ENCODE data around the gene MYOF.

MYOF gene

GRCh38 chr10:93496322-93497041, 14.3 kb upstream of the MYOF start, which contains the start of gene CEP55:
TSS of gene CEP55 (plus strand) at chr10:93496612. CDS start at chr10:93500052, 3,440 bp downstream.
- TF ChIP-seq CTCF (IDR thresholded peaks at IDR 0.05; ENCODE audit: low read depth, low read length) = no peak
- peak within 1 kb of the TSS; percentile 73 to 75 for H3K4me3 ChIP-seq (replicated peaks in 1 of 2; ENCODE audit: low read depth in 2 of 2, low read length in 2 of 2)
- peak; percentile 94 for DNase-seq (ENCODE audit: low read depth in 2 of 2)

GRCh38 chr10:93495654-93496321, 13.7 kb upstream of the MYOF start:
- peak; percentile 51 to 52 for DNase-seq (ENCODE audit: low read depth in 2 of 2)
- TF ChIP-seq CTCF (IDR thresholded peaks at IDR 0.05; ENCODE audit: low read depth, low read length) = no peak
- H3K4me3 ChIP-seq (replicated peaks in 1 of 2; ENCODE audit: low read depth in 2 of 2, low read length in 2 of 2) = peak overlapping the region; percentile 68 to 73

- no peak overlapping the region for H3K4me3 ChIP-seq (replicated peaks in 1 of 2; ENCODE audit: low read depth in 2 of 2, low read length in 2 of 2)
- no peak for DNase-seq (ENCODE audit: low read depth in 2 of 2)
- no peak for TF ChIP-seq CTCF (IDR thresholded peaks at IDR 0.05; ENCODE audit: low read depth, low read length)
Observed at GRCh38 chr10:93494494-93494893, 12.4 kb upstream of the MYOF start.

GRCh38 chr10:93493162-93493561, 11.0 kb upstream of the MYOF start:
- TF ChIP-seq CTCF (IDR thresholded peaks at IDR 0.05; ENCODE audit: low read depth, low read length) = no peak
- H3K4me3 ChIP-seq (replicated peaks in 1 of 2; ENCODE audit: low read depth in 2 of 2, low read length in 2 of 2) = no peak overlapping the region
- DNase-seq (ENCODE audit: low read depth in 2 of 2) = no peak

GRCh38 chr10:93491602-93492121, 9.5 kb upstream of the MYOF start:
- DNase-seq (ENCODE audit: low read depth in 2 of 2) = no peak
- no peak overlapping the region for H3K4me3 ChIP-seq (replicated peaks in 1 of 2; ENCODE audit: low read depth in 2 of 2, low read length in 2 of 2)
- TF ChIP-seq CTCF (IDR thresholded peaks at IDR 0.05; ENCODE audit: low read depth, low read length) = no peak

- no peak overlapping the region for H3K4me3 ChIP-seq (replicated peaks in 1 of 2; ENCODE audit: low read depth in 2 of 2, low read length in 2 of 2)
- DNase-seq (ENCODE audit: low read depth in 2 of 2) = peak in 1 of 2 donors; percentile 54
- no peak for TF ChIP-seq CTCF (IDR thresholded peaks at IDR 0.05; ENCODE audit: low read depth, low read length)
Observed at GRCh38 chr10:93488956-93489528, 6.9 kb upstream of the MYOF start.
